DMS53 treated with DMSO at 0.1 percent for 48 hours (cell line): ENCODE results near the gene KCP.

Source experiments
- DNase-seq: peaks from one replicate; lab custom pipeline; 2025; ENCODE audit not compliant: unreplicated experiment; lab: John Stamatoyannopoulos, UW

KCP gene

DNA sequence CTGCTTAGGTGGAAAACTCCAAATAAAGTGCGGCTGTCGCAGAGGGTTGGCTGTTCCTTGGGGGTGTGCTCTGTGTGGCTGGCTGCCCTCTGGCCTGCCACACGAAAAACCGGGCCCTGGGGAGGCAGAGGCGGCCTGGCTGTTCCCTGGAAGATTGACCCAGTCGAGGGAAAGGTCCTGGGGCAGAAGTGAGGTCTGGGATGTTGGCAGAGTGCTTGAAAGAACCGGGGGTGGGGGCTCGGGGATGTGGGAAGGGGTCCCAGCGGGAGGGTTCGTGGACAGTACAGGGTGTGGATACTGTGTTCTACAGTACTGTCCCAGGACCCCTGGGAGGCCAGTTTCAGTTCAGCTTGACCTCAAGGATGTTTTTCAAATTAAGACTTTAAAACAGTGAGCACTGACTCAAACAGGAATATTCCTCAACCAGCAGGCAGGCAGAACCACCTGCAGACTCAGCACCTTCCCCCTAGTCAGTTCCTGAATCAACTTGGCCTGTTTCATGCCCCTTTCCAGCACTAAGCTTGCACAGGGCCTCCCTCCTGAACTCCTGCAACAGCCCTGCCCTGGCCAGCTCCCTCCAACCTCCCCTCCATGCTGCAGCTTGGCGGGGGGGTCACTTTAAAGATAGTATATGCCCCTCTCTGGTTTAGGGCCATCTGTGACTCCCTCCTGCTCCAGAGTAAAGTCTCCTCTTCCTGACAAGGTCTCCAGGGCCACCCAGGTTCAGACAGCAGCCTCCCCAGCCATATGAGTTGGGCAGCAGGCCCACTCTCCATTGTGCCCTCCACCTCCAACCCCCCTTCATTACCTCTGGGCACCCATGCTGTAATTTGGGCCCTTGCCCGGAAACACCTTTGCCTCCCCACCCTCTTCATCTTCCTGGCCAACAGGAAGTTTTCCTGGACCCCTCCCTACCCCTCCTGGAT, 51.0 kb downstream of the KCP start:
- no peak for DNase-seq

GRCh38 chr7:128858380-128859231, 51.9 kb downstream of the KCP start:
- no peak for DNase-seq

DNA sequence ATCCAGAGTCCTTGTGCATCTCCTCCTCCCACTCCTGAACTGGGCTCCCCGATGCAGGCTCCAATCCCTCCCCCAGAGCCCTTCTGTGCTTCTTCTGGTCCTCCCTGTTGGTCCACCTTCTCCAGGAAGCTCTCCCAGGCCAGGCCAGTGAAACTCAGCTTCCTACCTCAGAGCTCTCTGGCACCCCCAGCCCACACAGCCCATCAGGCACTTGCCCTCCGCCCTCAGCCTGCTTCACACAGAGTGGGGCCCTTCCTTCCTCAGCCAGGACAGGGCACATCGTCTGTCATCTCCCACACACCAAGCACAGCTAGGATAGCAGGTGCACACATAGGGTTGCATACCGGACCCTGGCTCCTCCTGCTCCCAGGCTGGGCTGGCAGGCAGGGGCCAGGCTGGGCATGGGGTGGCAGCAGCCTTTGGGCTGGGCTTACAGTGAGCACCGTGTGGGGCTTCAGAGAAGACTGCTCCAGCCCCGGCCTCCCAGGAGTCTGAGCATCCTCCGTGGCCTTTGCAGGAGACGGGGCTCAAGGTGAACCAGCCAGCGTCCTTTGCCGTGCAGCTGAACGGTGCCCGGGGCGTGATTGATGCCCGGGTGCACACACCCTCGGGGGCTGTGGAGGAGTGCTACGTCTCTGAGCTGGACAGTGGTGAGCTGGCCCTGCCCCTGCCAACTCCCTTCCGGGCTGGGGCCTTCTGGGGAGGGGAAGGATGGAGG, 54.3 kb downstream of the KCP start:
- no peak for DNase-seq

DNA sequence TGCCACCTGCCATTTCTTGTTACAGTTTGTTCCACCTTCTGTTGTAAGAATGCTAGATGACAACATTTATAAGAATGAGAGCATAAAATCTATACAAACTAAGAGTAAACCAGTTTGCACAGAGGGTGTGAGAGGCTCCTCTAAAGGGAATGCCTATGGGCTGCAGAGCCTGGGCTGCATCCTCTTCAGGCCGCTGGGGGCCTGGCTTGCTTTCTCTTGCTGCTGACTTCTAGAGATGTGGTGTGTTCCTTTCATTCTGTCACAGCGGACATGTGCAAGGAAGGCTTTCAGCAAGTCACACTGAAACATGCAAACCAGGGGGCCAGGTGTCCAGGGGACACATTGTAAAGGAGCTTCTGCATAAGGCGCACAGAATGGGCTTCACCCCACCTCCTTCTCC, 55.0 kb downstream of the KCP start:
- no peak for DNase-seq

DNA sequence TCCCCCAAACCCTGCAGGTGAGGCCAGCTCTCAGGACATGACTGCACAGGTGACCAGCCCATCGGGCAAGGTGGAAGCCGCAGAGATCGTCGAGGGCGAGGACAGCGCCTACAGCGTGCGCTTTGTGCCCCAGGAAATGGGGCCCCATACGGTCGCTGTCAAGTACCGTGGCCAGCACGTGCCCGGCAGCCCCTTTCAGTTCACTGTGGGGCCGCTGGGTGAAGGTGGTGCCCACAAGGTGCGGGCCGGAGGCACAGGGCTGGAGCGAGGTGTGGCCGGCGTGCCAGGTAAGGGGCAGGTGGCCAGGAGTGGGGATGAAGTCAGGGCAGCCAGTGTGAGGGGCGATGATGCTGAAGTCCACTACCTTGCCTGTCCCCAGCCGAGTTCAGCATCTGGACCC, 56.1 kb downstream of the KCP start:
- DNase-seq, result no peak

DNA sequence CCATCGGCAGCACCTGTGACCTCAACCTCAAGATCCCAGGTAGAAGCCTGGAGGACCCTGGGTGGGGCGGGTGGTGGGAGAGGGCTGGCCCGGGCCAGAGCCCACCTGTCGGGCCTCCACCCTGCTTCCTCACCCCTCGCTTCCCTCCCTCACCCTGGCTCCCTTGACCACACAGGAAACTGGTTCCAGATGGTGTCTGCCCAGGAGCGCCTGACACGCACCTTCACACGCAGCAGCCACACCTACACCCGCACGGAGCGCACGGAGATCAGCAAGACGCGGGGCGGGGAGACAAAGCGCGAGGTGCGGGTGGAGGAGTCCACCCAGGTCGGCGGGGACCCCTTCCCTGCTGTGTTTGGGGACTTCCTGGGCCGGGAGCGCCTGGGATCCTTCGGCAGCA, 56.7 kb downstream of the KCP start:
- no peak for DNase-seq

DNA sequence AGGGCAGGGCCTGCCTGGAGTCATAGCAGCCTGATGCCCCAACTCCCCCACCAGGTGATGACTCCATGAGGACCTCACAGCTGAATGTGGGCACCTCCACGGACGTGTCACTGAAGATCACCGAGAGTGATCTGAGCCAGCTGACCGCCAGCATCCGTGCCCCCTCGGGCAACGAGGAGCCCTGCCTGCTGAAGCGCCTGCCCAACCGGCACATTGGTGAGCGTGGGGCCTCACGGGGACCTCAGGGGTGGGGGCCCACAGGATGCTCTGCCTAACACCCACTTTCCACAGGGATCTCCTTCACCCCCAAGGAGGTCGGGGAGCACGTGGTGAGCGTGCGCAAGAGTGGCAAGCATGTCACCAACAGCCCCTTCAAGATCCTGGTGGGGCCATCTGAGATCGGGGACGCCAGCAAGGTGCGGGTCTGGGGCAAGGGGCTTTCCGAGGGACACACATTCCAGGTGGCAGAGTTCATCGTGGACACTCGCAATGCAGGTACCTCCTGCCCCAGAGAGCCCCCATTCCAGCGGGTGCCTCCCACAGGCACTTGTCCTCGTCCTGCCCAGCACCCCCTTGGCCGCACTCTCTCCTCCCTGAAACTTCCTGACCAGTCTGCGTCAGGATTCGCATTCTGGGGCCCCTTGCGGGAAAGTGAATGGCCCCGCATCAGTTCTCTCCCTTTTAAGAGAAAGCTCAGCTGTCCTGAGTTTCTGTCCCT, 57.8 kb downstream of the KCP start:
- DNase-seq, result no peak

DNA sequence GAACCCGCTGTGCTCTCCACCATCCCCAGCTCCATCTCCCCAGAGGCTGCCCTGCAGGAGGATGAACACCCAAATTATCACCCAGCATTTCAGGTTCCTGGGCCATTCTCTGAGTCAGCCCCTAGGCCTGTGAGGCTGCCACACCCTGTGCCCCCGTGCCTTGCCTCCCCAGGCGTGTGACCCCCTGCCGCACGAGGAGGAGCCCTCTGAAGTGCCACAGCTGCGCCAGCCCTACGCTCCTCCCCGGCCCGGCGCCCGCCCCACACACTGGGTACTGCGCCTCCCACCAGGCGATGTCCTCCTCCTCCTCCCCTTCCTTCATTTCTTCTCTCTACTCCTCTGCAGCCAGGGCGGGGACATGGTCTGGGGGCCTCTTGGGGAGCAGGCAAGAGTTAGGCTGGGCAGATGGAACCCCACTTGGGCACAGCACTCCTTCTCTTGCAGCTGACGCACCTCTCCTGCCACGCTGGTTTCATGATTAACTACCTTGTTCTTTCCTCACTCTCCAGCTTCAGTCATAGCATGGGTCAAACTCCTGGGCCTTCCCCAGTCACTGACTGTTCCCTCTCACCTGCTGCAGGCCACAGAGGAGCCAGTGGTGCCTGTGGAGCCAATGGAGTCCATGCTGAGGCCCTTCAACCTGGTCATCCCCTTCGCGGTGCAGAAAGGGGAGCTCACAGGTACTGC, 60.6 kb downstream of the KCP start:
- DNase-seq, result no peak

GRCh38 chr7:128849156-128849515, 61.4 kb downstream of the KCP start:
- no peak for DNase-seq

DNA sequence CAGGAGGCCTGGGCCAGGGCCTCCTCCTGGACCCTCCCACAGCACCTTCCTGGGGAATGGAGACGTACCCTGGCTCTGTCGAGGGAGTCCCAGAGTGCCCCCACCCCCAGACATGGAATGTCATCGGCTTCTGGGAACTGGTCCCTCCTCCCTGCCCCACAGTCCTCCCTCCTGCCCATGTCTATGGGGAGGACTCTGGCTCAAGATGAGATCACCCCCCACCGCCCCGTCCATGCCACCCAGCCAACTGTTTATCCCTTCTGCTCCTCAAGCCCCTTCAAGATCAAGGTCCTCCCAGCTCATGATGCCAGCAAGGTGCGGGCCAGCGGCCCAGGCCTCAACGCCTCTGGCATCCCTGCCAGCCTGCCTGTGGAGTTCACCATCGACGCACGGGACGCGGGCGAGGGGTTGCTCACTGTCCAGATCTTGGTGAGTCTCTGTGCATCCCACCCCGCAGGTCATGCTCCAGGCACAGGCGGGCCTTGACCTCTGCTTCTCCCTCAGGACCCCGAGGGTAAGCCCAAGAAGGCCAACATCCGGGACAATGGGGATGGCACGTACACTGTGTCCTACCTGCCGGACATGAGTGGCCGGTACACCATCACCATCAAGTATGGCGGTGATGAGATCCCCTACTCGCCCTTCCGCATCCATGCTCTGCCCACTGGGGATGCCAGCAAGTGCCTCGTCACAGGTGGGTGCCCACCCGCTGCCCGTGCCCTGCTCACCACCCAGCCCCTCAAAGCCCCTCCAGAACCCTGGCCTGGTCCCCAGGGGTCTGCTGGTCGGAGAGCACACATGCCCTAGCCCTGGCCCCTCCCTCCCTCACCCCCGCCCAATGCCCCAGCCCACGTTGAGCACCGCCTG, 62.0 kb downstream of the KCP start:
- no peak for DNase-seq

DNA sequence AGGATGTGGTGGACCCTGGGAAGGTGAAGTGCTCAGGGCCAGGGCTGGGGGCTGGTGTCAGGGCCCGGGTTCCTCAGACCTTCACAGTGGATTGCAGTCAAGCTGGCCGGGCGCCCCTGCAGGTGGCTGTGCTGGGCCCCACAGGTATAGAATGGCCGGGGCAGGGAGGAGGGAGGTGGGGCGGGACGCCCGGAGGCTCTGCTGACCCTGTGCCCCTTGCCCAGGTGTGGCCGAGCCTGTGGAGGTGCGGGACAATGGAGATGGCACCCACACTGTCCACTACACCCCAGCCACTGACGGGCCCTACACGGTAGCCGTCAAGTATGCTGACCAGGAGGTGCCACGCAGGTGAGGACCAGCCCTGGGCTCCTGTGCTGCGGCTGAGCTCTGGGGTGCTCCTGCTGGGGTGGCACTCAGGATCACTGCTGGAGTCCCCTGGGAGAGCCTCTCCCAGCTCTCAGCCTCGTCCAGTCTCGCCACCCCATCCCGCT, 62.7 kb downstream of the KCP start:
- DNase-seq, result no peak

- DNase-seq, result no peak
Observed at GRCh38 chr7:128846781-128847444, 63.6 kb downstream of the KCP start.

DNA sequence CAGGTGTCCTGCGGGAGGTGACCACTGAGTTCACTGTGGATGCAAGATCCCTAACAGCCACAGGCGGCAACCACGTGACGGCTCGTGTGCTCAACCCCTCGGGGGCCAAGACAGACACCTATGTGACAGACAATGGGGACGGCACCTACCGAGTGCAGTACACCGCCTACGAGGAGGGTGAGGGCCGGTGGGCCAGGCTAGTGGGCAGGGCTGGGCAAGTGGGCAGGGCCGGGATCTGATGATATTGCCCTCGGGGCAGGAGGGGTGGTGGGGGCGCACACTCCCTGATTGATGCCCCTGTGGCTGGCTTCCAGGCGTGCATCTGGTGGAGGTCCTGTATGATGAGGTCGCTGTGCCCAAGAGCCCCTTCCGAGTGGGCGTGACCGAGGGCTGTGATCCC, 64.5 kb downstream of the KCP start:
- DNase-seq, result no peak

DNA sequence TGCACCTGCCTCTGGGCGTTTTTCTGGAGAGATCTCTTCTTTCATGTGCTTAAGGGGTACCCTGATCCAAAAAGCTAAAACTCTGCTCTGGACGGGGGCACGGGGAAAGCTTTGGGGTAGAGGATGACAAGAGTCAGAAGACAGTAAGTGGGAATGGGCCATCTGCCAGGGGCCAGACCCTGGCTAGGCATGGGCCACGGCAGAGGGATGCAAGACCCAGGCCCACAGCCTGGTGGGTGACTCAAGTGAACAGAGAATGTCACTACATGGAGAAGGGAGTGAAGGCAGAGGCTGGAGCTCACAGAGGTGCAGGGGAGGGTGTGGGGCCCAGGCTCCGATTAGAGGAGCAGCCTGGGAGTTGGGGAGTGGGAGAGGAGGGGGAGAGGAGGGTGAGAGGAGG, 65.0 kb downstream of the KCP start:
- DNase-seq, result no peak

GRCh38 chr7:128844777-128845311, 65.7 kb downstream of the KCP start:
- DNase-seq, result no peak

GRCh38 chr7:128843938-128844621, 66.4 kb downstream of the KCP start:
- DNase-seq, result no peak

DNA sequence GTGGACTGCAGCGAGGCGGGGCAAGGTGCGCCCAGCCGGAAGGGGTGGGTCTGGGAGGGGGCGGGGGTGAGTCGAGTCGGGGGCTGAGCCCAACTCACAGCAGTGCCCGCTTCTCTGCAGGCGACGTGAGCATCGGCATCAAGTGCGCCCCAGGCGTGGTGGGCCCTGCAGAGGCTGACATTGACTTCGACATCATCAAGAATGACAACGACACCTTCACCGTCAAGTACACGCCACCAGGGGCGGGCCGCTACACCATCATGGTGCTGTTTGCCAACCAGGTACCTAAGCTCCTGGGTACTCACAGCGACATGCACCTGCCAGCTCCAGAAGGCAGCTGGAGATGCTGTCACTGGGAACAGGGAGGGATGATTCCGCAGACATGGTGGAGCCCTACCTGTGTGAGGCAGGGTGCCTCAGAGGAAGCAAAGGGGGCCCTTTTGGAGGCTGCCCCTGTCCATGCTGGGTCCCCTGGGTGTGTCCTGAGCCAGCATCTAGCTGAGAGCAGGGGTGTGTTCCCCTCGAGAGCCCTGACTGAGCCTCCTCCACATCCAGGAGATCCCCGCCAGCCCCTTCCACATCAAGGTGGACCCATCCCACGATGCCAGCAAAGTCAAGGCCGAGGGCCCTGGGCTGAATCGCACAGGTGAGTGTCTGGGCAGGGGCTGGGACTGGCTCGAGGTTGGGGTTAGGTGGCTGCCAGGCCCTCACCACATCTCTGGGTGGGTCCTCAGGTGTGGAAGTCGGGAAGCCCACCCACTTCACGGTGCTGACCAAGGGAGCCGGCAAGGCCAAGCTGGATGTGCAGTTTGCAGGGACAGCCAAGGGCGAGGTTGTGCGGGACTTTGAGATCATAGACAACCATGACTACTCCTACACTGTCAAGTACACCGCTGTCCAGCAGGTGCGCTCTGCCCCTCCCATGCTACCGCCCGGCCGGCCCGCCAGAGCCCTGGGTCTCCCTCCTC, 67.6 kb downstream of the KCP start:
- DNase-seq, result peak; percentile 51
